ENCODE data around the gene SLC46A1.
A peak's percentile ranks its signal among the peaks of the same experiment; 100 is the strongest.

The SLC46A1 gene

DNA sequence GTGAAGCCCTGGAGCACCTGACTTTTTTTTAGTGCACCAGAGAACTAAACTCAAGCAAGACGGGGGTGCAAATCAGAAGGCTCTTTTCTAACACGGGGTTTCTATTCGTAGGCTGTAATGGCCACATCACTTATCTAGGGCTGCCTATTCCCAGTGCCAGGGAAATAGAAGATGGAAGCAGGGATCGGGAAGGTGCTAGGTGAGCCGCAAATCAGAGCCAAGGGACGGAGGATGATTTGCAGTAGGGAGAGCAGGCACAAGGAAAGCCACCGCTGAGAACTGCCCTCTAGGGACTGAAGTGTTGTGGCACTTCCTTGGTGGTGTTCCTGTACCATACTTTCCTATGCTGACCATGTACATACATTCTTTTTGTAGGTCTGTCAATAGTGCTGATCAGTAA, 7.8 kb upstream of the SLC46A1 start:
- POLR2A ChIA-PET, result no interaction called here
- CTCF ChIA-PET, result interaction anchor here (0.7 kb wide), 1 partner anchor 283 kb away, joined by 3 read pairs; no protein-coding TSS in a partner anchor
- no peak for DNase-seq (ENCODE audit: extremely low spot score)
- TF ChIP-seq FOXA1 (IDR thresholded peaks at IDR 0.05) (no peak), ZNF384 (IDR thresholded peaks at IDR 0.05) (no peak), CTBP1 (IDR thresholded peaks at IDR 0.05; ENCODE audit: borderline replicate concordance) (no peak), BHLHE40 (IDR thresholded peaks at IDR 0.05; ENCODE audit: borderline replicate concordance) (no peak), NFRKB (IDR thresholded peaks at IDR 0.05) (no peak), FOXM1 (IDR thresholded peaks at IDR 0.05; ENCODE audit: borderline replicate concordance) (no peak), SUZ12 (IDR thresholded peaks at IDR 0.05) (no peak), SP1 (IDR thresholded peaks at IDR 0.05) (no peak)

DNA sequence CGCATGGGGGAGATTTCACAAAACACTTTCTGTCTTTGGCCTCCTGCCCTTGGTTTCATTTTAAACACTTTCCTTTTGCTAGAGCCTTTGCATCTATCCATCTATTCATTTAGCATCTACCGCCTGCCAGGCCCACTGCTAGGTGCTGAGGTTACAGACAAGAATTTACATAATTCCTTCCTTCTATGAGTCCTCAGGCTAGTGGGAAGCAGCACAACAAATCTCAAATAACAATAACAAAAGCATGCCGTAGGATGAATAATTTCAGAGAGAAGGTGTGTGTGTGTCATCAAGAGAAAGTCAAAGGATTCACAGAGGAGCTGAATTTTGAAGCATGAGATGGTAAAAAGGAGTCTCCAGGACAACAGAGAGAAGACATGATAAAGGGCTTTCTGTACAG, 6.1 kb upstream of the SLC46A1 start:
- ChIA-PET POLR2A (no interaction called here), CTCF (no interaction called here)
- TF ChIP-seq L3MBTL2 (conservative IDR thresholded peaks at IDR 0.05), result no peak
- no peak for TF ChIP-seq NFRKB (IDR thresholded peaks at IDR 0.05)
- no peak for TF ChIP-seq TARDBP (IDR thresholded peaks at IDR 0.05)
- TF ChIP-seq, protein P1, sequence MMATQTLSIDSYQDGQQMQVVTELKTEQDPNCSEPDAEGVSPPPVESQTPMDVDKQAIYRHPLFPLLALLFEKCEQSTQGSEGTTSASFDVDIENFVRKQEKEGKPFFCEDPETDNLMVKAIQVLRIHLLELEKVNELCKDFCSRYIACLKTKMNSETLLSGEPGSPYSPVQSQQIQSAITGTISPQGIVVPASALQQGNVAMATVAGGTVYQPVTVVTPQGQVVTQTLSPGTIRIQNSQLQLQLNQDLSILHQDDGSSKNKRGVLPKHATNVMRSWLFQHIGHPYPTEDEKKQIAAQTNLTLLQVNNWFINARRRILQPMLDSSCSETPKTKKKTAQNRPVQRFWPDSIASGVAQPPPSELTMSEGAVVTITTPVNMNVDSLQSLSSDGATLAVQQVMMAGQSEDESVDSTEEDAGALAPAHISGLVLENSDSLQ (IDR thresholded peaks at IDR 0.05), result no peak
- TF ChIP-seq SUZ12 (IDR thresholded peaks at IDR 0.05), result no peak
- TF ChIP-seq CTBP1 (IDR thresholded peaks at IDR 0.05; ENCODE audit: borderline replicate concordance), result no peak
- TF ChIP-seq FOXM1 (IDR thresholded peaks at IDR 0.05; ENCODE audit: borderline replicate concordance), result no peak
- TF ChIP-seq ELF4 (IDR thresholded peaks at IDR 0.05), result no peak
- no peak for TF ChIP-seq ARNT (IDR thresholded peaks at IDR 0.05)
- no peak for TF ChIP-seq SP1 (IDR thresholded peaks at IDR 0.05)
- no peak for TF ChIP-seq FOXK2 (IDR thresholded peaks at IDR 0.05)
- no peak for TF ChIP-seq LEF1 (IDR thresholded peaks at IDR 0.05; ENCODE audit: borderline replicate concordance)
- no peak for TF ChIP-seq BHLHE40 (IDR thresholded peaks at IDR 0.05; ENCODE audit: borderline replicate concordance)
- TF ChIP-seq ZNF384 (IDR thresholded peaks at IDR 0.05), result no peak
- no peak for TF ChIP-seq FOXA1 (IDR thresholded peaks at IDR 0.05)
- no peak for TF ChIP-seq HDGF (IDR thresholded peaks at IDR 0.05; ENCODE audit: borderline replicate concordance)
- no peak for DNase-seq (ENCODE audit: extremely low spot score)

- no peak for TF ChIP-seq SP1 (IDR thresholded peaks at IDR 0.05)
- TF ChIP-seq HDGF (IDR thresholded peaks at IDR 0.05; ENCODE audit: borderline replicate concordance), result no peak
- CTCF ChIA-PET, result interaction anchor here (0.6 to 5.1 kb wide), 4 partner anchors 9 to 98 kb away, joined by 3 to 45 read pairs (median 4); no protein-coding TSS in a partner anchor
Observed at GRCh38 chr17:28407974-28408306, 1.9 kb upstream of the SLC46A1 start.

GRCh38 chr17:28407130-28407973, 1.3 kb upstream of the SLC46A1 start:
- CTCF ChIA-PET, result interaction anchor here (0.5 to 5.1 kb wide), 6 partner anchors 9 to 163 kb away, joined by 3 to 45 read pairs (median 4); no protein-coding TSS in a partner anchor
- DNase-seq (ENCODE audit: extremely low spot score), result no peak
- POLR2A ChIA-PET, result interaction anchor here (0.6 to 3.7 kb wide), 11 partner anchors 9 to 237 kb away, joined by 3 to 29 read pairs (median 3); partner anchors contain the start of genes IFT20, POLDIP2 and TNFAIP1
- no peak for TF ChIP-seq FOXA1 (IDR thresholded peaks at IDR 0.05)
- TF ChIP-seq, protein P1 (IDR thresholded peaks at IDR 0.05), result 0 out of 2 replicates have a peak, but pooled peaks have one; percentile 40

More at GRCh38 chr17:28407974-28408306, 1.9 kb upstream of the SLC46A1 start:
- DNase-seq (ENCODE audit: extremely low spot score), result no peak
- POLR2A ChIA-PET, result interaction anchor here (0.8 to 3.7 kb wide), 6 partner anchors 8 to 236 kb away, joined by 3 to 29 read pairs (median 4); partner anchors contain the start of genes IFT20 and TNFAIP1

DNA sequence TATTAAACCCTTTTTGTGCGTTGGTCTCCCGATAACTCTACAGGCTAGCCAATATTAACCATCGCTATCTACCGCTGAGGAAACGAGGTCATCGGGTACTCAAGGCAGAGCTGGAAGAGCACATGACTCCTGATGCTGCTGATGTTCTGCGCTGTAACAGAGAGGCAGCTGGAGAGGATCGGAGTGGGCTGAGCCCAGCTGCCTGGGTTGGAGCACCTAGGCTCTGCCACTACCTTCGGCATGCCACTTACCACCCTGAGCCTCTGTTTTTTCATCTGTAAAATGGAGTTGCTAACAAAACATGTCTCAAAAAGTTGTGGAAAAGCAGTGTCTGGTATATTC, 432 bp upstream of the SLC46A1 start:
- POLR2A ChIA-PET, result interaction anchor here (0.9 to 3.7 kb wide), 9 partner anchors 8 to 126 kb away, joined by 3 to 29 read pairs (median 8); partner anchors contain the start of genes IFT20, POLDIP2 and TNFAIP1
- CTCF ChIA-PET, result interaction anchor here (5.1 kb wide), 1 partner anchor 11 kb away, joined by 45 read pairs; no protein-coding TSS in a partner anchor
- no peak for DNase-seq (ENCODE audit: extremely low spot score)
- TF ChIP-seq L3MBTL2 (conservative IDR thresholded peaks at IDR 0.05) (no peak), ZNF384 (IDR thresholded peaks at IDR 0.05) (no peak), FOXA1 (IDR thresholded peaks at IDR 0.05) (no peak), TARDBP (IDR thresholded peaks at IDR 0.05) (no peak), CTBP1 (IDR thresholded peaks at IDR 0.05; ENCODE audit: borderline replicate concordance) (no peak), FOXM1 (IDR thresholded peaks at IDR 0.05; ENCODE audit: borderline replicate concordance) (no peak), SUZ12 (IDR thresholded peaks at IDR 0.05) (no peak), NFRKB (IDR thresholded peaks at IDR 0.05) (no peak), HDGF (IDR thresholded peaks at IDR 0.05; ENCODE audit: borderline replicate concordance) (no peak), BHLHE40 (IDR thresholded peaks at IDR 0.05; ENCODE audit: borderline replicate concordance) (no peak), SP1 (IDR thresholded peaks at IDR 0.05) (no peak), ELF4 (IDR thresholded peaks at IDR 0.05) (no peak), LEF1 (IDR thresholded peaks at IDR 0.05; ENCODE audit: borderline replicate concordance) (no peak), FOXK2 (IDR thresholded peaks at IDR 0.05) (no peak), ARNT (IDR thresholded peaks at IDR 0.05) (no peak)
- TF ChIP-seq, protein P1 (IDR thresholded peaks at IDR 0.05), result no peak

Measured in HEK293T (cell line).